Left ventricle myocardium inferior (tissue), 1 donor: ENCODE data around the gene NCAPG2. TPM values are rescaled to one million over a fixed set of nuclear protein-coding genes. Genes with fewer than 3 reads are reported as not detected.

Source experiments
- DNase-seq: peaks from one replicate; pipeline ENCODE4 v3.0.0-alpha.2; 2020
- H3K27ac ChIP-seq: fragments of 200-600 bp; replicated peaks from 2 replicates; pipeline ENCODE4 v1.8.0; 2021
- H3K27me3 ChIP-seq: fragments of 200-600 bp; 2 replicates; pipeline ENCODE4 v1.8.0; 2021; ENCODE audit warnings: low read depth
- H3K36me3 ChIP-seq: fragments of 200-600 bp; 2 replicates; pipeline ENCODE4 v1.8.0; 2021
- H3K4me1 ChIP-seq: fragments of 200-600 bp; 2 replicates; pipeline ENCODE4 v1.8.0; 2021
- H3K4me3 ChIP-seq: fragments of 200-600 bp; 2 replicates; pipeline ENCODE4 v1.8.0; 2021; ENCODE audit warnings: mild to moderate bottlenecking, moderate library complexity
- H3K9me3 ChIP-seq: fragments of 200-600 bp; replicated peaks from 2 replicates; pipeline ENCODE4 v1.8.0; 2021
- intact Hi-C: fragments of 100-400 bp; cut with micrococcal nuclease; formaldehyde crosslinking; loops from one replicate; pipeline ENCODE4 v1.11.0; 2022
- total RNA-seq: library from RNA; stranded (reverse); fragmentation: NEBNext Ultra II Directional; extraction: Animal tissue kit (Norgen Biotek cat#: 25700); gene quantifications from one replicate; pipeline ENCODE4 v1.2.1, GENCODE V29; 2021
- TF ChIP-seq, protein P1 (sequence below): fragments of 200-600 bp; IDR thresholded peaks from 2 replicates; pipeline ENCODE4 v1.8.0; 2021; ENCODE audit warnings: antibody characterized with exemption, mild to moderate bottlenecking, borderline replicate concordance
- donor health status: DM: no; HTN: yes; CAD: no; lungs with severe emphysema.

The NCAPG2 gene
- total RNA-seq, 1 donor from 2014 or later, result 3.7 TPM

DNA sequence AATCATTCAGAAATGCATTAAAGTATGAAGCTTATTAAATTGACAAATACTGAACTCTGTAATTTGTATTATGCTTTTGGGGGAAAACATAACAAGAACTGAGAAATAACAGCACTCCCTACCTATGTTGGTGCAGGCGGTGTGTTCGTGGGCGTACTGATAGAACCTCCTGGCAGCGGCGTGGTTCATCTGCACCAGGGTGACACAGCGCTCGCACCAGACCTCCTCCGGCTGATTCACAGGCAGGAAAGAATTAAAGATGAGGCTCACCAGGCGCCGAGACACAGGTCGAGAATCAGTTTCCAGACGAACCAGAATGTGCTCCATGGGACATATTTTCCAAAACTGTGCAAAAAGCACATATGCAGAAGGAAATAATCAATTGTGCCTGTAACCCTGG is 40.2 kb downstream of the NCAPG2 start:
- Histone ChIP-seq H3K27me3 (no peaks in the 10 kb centered on the region), H3K27ac (no peak overlapping the region), H3K4me1 (no peaks in the 10 kb centered on the region), H3K9me3 (no peaks in the 10 kb centered on the region), H3K4me3 (no peak overlapping the region), H3K36me3 (peaks cover 18% of the 10 kb centered on the region)
- intact Hi-C loops, result no loop called here
- TF ChIP-seq, protein P1, sequence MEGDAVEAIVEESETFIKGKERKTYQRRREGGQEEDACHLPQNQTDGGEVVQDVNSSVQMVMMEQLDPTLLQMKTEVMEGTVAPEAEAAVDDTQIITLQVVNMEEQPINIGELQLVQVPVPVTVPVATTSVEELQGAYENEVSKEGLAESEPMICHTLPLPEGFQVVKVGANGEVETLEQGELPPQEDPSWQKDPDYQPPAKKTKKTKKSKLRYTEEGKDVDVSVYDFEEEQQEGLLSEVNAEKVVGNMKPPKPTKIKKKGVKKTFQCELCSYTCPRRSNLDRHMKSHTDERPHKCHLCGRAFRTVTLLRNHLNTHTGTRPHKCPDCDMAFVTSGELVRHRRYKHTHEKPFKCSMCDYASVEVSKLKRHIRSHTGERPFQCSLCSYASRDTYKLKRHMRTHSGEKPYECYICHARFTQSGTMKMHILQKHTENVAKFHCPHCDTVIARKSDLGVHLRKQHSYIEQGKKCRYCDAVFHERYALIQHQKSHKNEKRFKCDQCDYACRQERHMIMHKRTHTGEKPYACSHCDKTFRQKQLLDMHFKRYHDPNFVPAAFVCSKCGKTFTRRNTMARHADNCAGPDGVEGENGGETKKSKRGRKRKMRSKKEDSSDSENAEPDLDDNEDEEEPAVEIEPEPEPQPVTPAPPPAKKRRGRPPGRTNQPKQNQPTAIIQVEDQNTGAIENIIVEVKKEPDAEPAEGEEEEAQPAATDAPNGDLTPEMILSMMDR, result no peak
- no peak for DNase-seq

GRCh38 chr7:158663428-158663741 is 41.2 kb downstream of the NCAPG2 start:
- no peaks in the 10 kb centered on the region for H3K27me3 ChIP-seq
- H3K36me3 ChIP-seq, result peaks cover 18% of the 10 kb centered on the region
- no peaks in the 10 kb centered on the region for H3K9me3 ChIP-seq
- intact Hi-C loops, result no loop called here
- TF ChIP-seq, protein P1, result no peak
- no peak for DNase-seq
- H3K4me1 ChIP-seq, result no peaks in the 10 kb centered on the region
- no peak overlapping the region for H3K4me3 ChIP-seq
- no peak overlapping the region for H3K27ac ChIP-seq

- no peak overlapping the region for H3K27ac ChIP-seq
- intact Hi-C loops, result no loop called here
- peak; percentile 14 for DNase-seq
- H3K4me3 ChIP-seq, result no peak overlapping the region
- no peaks in the 10 kb centered on the region for H3K27me3 ChIP-seq
- no peaks in the 10 kb centered on the region for H3K9me3 ChIP-seq
- TF ChIP-seq, protein P1, result no peak
- H3K36me3 ChIP-seq, result peaks cover 18% of the 10 kb centered on the region
- H3K4me1 ChIP-seq, result no peaks in the 10 kb centered on the region
Observed at GRCh38 chr7:158662610-158663427, 41.8 kb downstream of the NCAPG2 start.

GRCh38 chr7:158658475-158658874 is 46.1 kb downstream of the NCAPG2 start:
- intact Hi-C loops, result no loop called here
- Histone ChIP-seq H3K4me1 (no peaks in the 10 kb centered on the region), H3K9me3 (no peaks in the 10 kb centered on the region), H3K27ac (no peak overlapping the region), H3K36me3 (peaks cover 40% of the 10 kb centered on the region), H3K27me3 (no peaks in the 10 kb centered on the region), H3K4me3 (no peak overlapping the region)
- TF ChIP-seq, protein P1, result no peak
- DNase-seq, result no peak

GRCh38 chr7:158657189-158657746 is 47.3 kb downstream of the NCAPG2 start:
- no peaks in the 10 kb centered on the region for H3K9me3 ChIP-seq

More at GRCh38 chr7:158657189-158657746, 47.3 kb downstream of the NCAPG2 start:
- TF ChIP-seq, protein P1, result no peak
- intact Hi-C loops, result no loop called here
- Histone ChIP-seq H3K36me3 (peaks cover 33% of the 10 kb centered on the region), H3K27me3 (no peaks in the 10 kb centered on the region), H3K4me3 (no peak overlapping the region), H3K27ac (no peak overlapping the region), H3K4me1 (no peaks in the 10 kb centered on the region)
- no peak for DNase-seq
